Measurements from ENCODE around the gene C8G. TPM values are rescaled to one million over a fixed set of nuclear protein-coding genes. Genes with fewer than 3 reads are reported as not detected.

Gene C8G
- total RNA-seq, 1 donor from 2014 or later: 2.2 TPM

- no peak for DNase-seq (ENCODE audit: low spot score)
- Mint-ChIP-seq H3K4me1 (ENCODE audit: low read depth) (no peaks in the 10 kb centered on the region), H3K36me3 (ENCODE audit: low read depth) (peaks cover 25% of the 10 kb centered on the region), H3K9me3 (ENCODE audit: low read depth) (no peaks in the 10 kb centered on the region), H3K27me3 (ENCODE audit: low read depth) (no peaks in the 10 kb centered on the region), H3K4me3 (ENCODE audit: unreplicated experiment) (no peak overlapping the region), H3K27ac (ENCODE audit: unreplicated experiment) (no peak overlapping the region)
- TF ChIP-seq CTCF (IDR thresholded peaks at IDR 0.05): no peak
Measured at GRCh38 chr9:136920734-136921231, 24.3 kb upstream of the C8G start.

DNA sequence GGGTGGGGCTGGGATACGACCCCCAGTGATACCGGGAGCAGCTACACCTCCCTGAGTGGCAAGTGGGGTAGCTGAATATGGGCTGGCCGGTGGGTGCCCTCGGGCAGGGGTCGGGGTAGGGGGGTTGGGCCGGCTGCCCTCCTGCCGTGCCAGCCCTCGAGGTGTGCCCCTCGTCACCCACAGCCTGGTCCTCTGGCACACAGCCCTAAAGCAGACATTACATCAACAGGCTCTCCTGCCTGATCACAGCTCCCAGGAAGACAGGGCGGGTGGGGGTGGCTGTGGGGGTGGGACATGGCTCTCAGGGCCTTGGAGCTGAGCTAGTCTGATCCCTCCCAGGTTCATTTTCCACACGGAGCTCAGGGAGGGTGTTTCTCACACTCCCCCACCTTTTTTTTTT is 23.7 kb upstream of the C8G start:
- H3K27ac Mint-ChIP-seq (ENCODE audit: unreplicated experiment): no peak overlapping the region
- no peak overlapping the region for H3K4me3 Mint-ChIP-seq (ENCODE audit: unreplicated experiment)
- H3K27me3 Mint-ChIP-seq (ENCODE audit: low read depth): no peaks in the 10 kb centered on the region
- no peaks in the 10 kb centered on the region for H3K4me1 Mint-ChIP-seq (ENCODE audit: low read depth)
- no peak for DNase-seq (ENCODE audit: low spot score)
- H3K36me3 Mint-ChIP-seq (ENCODE audit: low read depth): peaks cover 21% of the 10 kb centered on the region
- no peak for TF ChIP-seq CTCF (IDR thresholded peaks at IDR 0.05)
- no peaks in the 10 kb centered on the region for H3K9me3 Mint-ChIP-seq (ENCODE audit: low read depth)

DNA sequence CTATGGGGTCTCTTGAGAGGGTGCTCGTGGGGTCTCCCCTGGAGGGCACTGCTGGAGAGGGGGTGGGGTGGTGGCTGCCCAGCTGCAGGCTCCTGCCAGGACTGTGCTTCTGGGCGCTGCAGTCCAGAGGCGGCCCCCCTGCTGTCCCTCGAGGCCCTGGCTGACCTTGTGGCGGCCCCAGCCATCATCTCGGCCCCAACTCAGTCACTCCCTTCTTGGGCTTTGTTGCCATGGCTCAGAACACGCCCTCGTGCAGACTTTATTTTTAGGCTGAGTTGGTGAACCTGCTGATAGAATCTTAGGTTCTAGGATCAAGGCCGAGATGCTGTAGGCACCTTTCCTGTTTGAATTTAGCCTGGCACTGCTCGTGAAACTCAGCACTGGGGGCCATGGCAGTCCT is 23.3 kb upstream of the C8G start:
- Mint-ChIP-seq H3K27ac (ENCODE audit: unreplicated experiment) (no peak overlapping the region), H3K27me3 (ENCODE audit: low read depth) (no peaks in the 10 kb centered on the region)

DNA sequence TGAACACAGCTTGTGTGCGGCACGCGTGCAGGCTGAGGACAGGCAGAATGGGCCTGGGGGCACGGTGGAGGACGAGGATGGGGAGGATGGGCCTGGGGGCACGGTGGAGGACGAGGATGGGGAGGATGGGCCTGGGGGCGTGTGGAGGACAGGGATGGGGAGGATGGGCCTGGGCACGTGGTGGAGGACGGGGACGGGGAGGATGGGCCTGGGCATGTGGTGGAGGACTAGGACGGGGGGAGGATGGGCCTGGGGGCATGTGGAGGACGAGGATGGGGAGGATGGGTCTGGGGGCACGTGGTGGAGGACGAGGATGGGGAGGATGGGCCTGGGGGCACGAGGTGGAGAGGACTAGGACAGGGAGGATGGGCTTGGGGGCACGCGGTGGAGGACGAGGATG is 22.5 kb upstream of the C8G start:
- no peak for DNase-seq (ENCODE audit: low spot score)
- Mint-ChIP-seq H3K4me1 (ENCODE audit: low read depth) (no peaks in the 10 kb centered on the region), H3K9me3 (ENCODE audit: low read depth) (no peaks in the 10 kb centered on the region), H3K27ac (ENCODE audit: unreplicated experiment) (no peak overlapping the region), H3K27me3 (ENCODE audit: low read depth) (no peaks in the 10 kb centered on the region), H3K4me3 (ENCODE audit: unreplicated experiment) (no peak overlapping the region), H3K36me3 (ENCODE audit: low read depth) (peaks cover 14% of the 10 kb centered on the region)
- TF ChIP-seq CTCF (IDR thresholded peaks at IDR 0.05): no peak

More for the DNA sequence above, 23.3 kb upstream of the C8G start:
- H3K36me3 Mint-ChIP-seq (ENCODE audit: low read depth): peaks cover 20% of the 10 kb centered on the region
- DNase-seq (ENCODE audit: low spot score): no peak
- no peak overlapping the region for H3K4me3 Mint-ChIP-seq (ENCODE audit: unreplicated experiment)
- H3K4me1 Mint-ChIP-seq (ENCODE audit: low read depth): no peaks in the 10 kb centered on the region
- TF ChIP-seq CTCF (IDR thresholded peaks at IDR 0.05): no peak
- H3K9me3 Mint-ChIP-seq (ENCODE audit: low read depth): no peaks in the 10 kb centered on the region

- no peak overlapping the region for H3K4me3 Mint-ChIP-seq (ENCODE audit: unreplicated experiment)
- no peak for DNase-seq (ENCODE audit: low spot score)
- peaks cover 15% of the 10 kb centered on the region for H3K36me3 Mint-ChIP-seq (ENCODE audit: low read depth)
- H3K4me1 Mint-ChIP-seq (ENCODE audit: low read depth): peaks cover 4% of the 10 kb centered on the region
- TF ChIP-seq CTCF (IDR thresholded peaks at IDR 0.05): no peak
- H3K27ac Mint-ChIP-seq (ENCODE audit: unreplicated experiment): no peak overlapping the region
- no peaks in the 10 kb centered on the region for H3K9me3 Mint-ChIP-seq (ENCODE audit: low read depth)
- H3K27me3 Mint-ChIP-seq (ENCODE audit: low read depth): no peaks in the 10 kb centered on the region
Measured at GRCh38 chr9:136923881-136924280, 21.2 kb upstream of the C8G start.
